CD4-positive, alpha-beta T cell treated with Interleukin-6 at 100 ng/mL for 8 hours (primary cell): ENCODE measurements around the gene BAIAP3.
A peak's percentile ranks its signal among the peaks of the same experiment; 100 is the strongest.
"Not testable (repeated sequence)": the region's sequence is repeated elsewhere in the genome, so short reads cannot be mapped to it uniquely, and the experiment has no call there.

Source experiments
- DNase-seq: peaks from one replicate; pipeline ENCODE4 v3.0.0-alpha.2; 2020; ENCODE audit warnings: mixed read lengths, low spot score

Gene BAIAP3

GRCh38 chr16:1316033-1316405 is 17.4 kb upstream of the BAIAP3 start:
- no peak for DNase-seq

GRCh38 chr16:1317479-1318267 is 15.8 kb upstream of the BAIAP3 start:
- DNase-seq: no peak

- no peak for DNase-seq
Observed at GRCh38 chr16:1318268-1318545, 15.2 kb upstream of the BAIAP3 start.

- DNase-seq: no peak
Observed at GRCh38 chr16:1319041-1319440, 14.4 kb upstream of the BAIAP3 start.

GRCh38 chr16:1320097-1320496 is 13.3 kb upstream of the BAIAP3 start:
- no peak for DNase-seq

- no peak for DNase-seq
Observed at GRCh38 chr16:1320658-1321240, 12.7 kb upstream of the BAIAP3 start.

GRCh38 chr16:1322407-1322806 is 11.0 kb upstream of the BAIAP3 start:
- DNase-seq: no peak

GRCh38 chr16:1323296-1324239 is 9.9 kb upstream of the BAIAP3 start:
- DNase-seq: no peak

GRCh38 chr16:1324286-1324826 is 9.1 kb upstream of the BAIAP3 start:
- no peak for DNase-seq

GRCh38 chr16:1325261-1325660 is 8.2 kb upstream of the BAIAP3 start:
- DNase-seq: no peak

- no peak for DNase-seq
Observed at GRCh38 chr16:1325673-1326371, 7.6 kb upstream of the BAIAP3 start.

GRCh38 chr16:1326391-1326790 is 7.1 kb upstream of the BAIAP3 start:
- no peak for DNase-seq

- no peak for DNase-seq
Observed at GRCh38 chr16:1326946-1327618, 6.4 kb upstream of the BAIAP3 start.

GRCh38 chr16:1327619-1327947 is 5.9 kb upstream of the BAIAP3 start:
- DNase-seq: no peak

- DNase-seq: not testable (repeated sequence)
Observed at GRCh38 chr16:1328136-1328535, 5.3 kb upstream of the BAIAP3 start.

GRCh38 chr16:1328961-1329360 is 4.5 kb upstream of the BAIAP3 start:
- DNase-seq: not testable (repeated sequence)

GRCh38 chr16:1330260-1330914 is 3.1 kb upstream of the BAIAP3 start:
- no peak for DNase-seq

- DNase-seq: no peak
Observed at GRCh38 chr16:1330931-1331711, 2.3 kb upstream of the BAIAP3 start.

GRCh38 chr16:1331712-1332617 is 1.5 kb upstream of the BAIAP3 start:
- DNase-seq: peak; percentile 37
